Fibroblast of skin of left quadriceps (primary cell): ENCODE measurements around the gene NKD1.

Experiments
- DNase-seq, 2 experiments: peaks; one replicate each; pipeline ENCODE4 v3.0.0-alpha.2; 2013; ENCODE audit warnings: low read depth in 2 of 2

Gene NKD1

DNA sequence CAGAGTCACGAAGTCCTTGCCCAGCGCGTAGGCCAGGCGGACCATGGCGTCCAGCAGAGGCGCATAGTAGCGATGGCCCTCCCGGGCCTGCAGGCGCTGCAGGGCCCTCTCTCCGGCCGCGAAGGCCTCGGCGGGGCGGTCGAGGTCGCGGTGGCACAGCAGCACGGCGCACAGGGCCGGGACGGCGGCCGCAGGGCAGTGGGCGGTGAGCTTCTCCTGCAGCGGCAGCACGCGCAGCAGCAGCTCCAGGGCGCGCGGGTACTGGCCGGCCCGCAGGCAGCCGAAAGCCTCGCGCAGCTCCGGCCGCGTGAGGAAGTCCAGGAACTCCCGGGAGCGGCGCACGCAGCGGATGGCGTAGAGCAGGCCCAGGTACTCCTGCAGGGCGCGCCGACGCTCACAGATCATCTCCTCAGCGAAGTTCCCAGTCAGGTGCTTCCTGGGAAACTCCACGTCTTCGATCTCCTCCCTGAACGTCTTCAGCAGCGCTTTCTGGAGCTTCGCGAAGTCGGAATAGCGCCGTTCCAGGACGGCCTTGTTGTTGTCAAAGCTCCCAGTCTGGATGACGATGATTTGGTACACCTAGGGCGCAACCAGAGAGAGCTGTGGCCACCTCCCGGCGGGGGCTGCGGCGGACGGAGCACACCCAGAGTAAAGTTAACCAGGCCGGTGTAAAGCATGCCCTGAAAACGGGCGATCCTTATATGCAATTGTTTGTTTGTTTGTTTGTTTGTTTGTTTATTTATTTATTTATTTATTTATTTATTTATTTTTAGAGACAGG, 125.5 kb downstream of the NKD1 start:
- DNase-seq: no peak

DNA sequence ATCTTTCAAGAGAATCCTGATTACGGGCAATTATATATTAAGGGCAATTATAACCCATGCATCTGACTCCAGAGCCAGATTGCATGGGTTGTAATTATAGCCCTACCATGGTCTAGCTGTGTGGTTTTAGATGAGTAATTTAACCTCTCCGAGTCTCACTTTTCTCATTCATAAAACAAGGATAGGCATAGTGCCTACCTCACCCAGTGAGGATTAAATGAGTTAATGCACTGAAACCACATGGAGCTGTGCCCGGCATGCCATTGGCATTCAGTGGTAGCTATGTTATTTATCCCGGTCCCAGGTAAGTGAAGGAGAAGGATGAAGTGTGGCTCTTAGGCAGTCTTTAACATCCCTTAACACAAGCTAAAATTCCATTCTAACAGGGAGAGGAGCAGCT, 126.6 kb downstream of the NKD1 start:
- no peak for DNase-seq

DNA sequence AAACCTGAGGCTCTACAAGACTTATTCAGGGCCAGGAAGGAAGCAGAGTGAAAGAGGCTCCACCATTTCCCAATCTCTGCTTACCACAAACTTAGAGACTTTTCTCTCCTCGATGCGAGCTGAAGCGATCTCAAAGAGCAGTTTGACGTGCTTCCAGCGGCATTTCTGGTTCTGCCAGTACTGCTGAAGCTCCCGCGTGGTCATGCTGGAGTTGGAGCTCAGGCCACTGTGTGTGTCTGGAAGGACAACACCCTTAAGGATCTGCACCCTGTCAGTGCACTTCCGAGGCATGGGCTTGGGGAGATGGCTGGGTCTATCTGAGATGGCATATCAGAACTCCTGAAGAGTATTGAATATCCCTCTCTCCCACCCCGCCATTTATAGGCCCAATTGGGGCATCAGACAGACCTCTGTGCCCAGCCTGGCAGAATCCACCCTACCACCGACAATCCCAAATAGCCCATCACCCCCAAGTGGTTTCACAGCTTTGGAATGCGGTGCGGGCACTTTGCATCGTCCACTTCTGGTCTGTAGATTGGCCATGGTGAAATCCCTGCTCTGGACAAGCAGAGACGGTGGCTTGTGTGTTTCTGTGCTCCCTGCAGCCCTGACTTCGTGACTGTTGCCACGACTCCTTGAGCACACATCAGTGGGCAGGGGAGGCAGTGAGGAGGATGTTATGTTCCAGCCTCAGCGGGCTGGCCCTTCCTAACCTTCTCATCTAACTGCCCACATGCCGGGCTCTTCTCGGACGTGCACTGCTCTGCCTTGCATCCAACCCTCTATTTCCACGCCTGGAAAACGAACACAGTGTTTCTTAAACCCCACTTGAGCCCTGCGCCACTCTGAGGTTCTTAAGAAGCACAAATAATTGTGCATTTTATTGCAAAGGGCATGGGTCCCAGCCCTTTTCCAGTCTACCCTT, 127.8 kb downstream of the NKD1 start:
- no peak for DNase-seq

DNA sequence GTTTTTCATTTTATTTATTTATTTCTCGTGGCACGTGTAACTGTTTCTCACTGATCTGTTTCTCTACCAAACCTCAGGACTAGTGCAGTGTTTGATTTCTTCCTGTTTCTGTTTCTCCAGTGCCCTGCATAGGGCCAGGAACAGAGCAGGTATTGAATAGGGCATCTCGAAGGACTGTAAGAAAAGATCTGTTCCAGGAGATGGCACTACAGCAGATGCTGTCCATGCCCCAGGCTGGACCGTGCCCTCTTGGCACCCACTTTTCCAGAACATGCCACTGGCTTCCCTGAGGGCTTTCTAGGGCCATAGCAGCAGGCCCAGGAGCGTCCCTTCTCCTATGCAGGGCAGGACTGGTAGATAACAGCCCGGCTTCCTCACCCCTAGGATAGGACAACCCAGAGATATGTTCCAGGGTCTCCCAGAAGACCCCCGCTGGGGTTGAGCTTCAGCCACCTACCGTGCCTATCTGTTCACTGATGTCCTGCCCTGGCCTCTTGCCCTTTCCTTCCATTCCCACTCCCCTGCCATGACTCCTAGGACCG, 128.6 kb downstream of the NKD1 start:
- DNase-seq: no peak

DNA sequence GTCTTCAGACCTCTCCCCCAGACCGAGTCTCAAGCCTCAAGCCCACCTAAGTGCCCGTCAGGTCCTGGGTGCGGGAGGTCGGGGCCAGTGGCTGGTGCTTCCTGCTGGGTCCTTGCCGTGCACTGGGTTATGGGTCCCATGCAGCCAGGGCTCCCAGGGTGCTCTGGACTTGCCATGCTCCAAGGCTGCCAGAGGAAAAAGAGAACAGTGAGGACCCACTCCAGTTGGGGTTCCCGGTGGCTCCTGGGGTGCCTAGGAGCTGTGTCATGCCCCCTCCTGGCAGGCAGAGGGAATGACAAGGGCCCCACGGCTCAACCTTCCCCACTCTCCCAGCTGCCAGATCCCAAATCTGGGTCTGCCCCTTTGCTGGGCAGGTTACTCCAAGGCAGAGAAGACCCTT, 129.2 kb downstream of the NKD1 start:
- DNase-seq: no peak

DNA sequence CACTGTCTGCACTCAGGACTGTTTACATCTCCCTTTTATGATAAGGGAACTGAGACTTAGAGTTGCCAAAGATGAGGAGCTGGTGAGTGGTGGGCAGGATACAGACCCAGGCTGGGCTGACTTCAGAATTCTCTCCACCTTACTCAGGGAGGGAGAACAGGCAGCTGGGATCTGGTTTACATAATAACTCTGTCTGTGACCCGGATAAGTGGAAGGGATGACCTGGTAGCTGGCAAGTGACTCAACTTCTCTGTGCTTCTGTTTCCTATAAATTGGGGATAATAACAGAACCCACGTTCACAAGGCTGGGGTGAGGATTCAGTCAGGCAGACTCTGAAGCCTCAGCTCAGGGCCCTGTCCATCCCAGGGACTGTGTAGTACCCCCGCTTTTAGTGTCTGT, 130.3 kb downstream of the NKD1 start:
- DNase-seq: no peak

DNA sequence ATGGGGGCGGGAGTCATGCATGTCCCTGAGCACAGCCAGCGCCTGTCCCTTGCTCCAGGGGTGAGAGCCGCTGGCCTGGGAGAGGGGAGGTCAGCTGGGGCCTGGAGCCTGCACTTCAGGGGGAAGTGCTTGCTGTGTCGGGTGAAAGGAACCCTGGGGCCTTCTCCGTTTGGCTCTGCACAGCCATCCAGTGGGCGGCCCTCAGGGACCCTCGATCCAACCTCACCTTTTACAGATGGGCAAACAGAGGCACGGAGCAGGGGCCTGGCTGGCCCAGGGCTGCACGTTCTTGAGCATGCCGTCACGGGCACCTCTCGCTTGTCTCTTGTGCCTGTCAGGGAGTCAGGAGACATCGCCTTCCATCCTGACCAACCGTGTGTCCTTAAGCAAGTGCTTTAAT, 131.1 kb downstream of the NKD1 start:
- no peak for DNase-seq

DNA sequence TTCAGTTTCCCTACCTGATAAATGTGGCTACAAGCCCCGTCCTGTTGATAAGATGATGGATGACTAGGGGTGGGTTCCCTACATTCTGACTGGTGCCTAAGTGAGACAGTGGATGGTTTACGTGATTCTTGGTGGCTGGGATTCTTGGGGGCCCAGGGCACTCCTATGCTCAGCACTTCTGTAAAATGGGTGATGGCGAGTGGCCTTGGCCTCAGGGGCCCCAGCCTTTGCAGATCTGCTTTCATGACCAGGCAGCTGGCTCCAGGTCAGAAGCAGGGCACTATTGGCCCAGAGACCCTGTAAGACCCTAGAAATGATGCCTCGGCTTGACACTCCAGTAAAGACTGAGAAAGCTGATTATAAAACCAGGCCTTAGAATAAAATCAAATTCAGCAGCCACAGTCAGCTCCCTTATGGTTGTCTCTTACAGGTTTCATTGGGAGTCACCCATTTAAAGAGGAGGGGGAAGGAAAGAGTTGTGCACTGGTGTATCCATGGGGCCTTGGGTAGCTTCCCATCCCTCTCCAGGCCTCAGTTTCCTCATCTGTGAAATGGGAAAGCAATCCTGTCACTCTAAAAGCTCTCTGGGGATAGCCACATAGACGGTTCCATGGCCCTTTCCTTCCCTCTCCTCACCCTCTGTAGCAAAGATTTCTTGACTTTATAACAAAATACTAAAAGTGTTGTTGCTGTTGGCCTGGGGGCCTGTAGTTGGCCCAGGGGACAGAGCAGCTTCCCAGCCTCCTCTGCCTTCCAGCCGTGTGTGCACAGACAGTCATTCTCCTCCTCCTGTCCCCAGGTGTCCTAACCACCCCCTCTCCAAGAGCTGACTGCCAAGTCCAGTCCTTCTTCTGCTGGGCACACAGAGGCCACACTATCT, 131.7 kb downstream of the NKD1 start:
- no peak for DNase-seq

DNA sequence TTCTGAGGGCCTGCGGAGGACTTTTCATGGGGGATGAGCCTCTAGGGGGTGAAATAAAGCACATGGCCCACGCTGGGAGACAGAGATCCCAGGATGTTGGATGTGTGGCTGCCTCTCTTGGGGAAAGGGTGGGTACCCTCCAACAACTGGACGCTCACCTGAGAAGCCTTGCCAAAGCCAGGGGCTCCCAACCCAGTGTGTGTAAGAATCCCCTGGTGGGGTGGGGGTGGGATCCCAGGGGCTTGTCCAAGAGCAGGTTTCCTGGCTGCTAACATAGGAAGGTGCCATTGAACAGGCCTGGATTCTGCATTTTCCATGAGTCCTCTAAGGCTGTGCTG, 132.3 kb downstream of the NKD1 start:
- DNase-seq: no peak

DNA sequence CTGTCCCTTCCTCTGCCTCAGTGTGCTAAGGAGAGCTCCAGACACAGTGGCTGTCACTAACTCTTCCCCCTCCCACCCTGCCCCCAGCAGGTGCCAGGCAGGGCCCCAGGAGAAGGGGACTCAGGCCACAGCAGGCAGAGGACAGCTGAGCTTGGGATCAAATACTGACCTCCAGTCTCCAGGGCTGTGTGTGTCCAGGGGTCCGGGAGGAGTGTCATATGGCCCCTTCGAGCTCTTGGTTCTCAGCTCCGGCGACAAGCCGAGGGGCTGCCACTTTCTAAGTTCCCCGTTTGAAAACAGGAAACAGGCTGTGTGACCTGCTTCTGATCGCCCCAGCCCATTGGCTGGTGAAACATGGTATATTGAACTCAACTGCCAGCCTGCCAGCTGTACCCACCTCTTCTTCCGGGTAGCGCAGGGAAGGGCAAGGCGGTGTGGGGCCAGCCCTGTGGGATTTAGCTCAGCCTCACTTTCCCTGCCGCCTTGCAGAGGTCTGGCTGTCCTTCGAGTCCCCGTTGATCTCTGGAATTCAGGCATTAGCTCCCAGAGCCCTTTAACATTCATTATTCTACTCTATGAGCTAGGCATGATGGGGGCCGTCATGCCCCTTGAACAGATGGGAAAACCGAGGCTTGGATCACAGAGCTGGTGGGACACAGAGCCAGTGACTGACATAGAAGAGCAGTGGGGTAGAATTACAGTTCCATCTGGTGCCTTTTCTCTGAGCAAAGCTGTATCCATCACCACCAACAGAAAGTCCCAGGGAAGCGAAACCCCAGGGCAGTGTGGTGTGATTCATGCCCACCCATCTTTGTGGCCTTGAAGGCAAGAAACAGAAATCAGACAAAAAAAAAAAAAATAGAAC, 133.1 kb downstream of the NKD1 start, which contains the start of gene SNX20:
Gene SNX20 (minus strand): TSS at position 292 of the 865 bp plus-strand sequence. CDS start 3,786 bp downstream, outside the sequence.
- DNase-seq: no peak

DNA sequence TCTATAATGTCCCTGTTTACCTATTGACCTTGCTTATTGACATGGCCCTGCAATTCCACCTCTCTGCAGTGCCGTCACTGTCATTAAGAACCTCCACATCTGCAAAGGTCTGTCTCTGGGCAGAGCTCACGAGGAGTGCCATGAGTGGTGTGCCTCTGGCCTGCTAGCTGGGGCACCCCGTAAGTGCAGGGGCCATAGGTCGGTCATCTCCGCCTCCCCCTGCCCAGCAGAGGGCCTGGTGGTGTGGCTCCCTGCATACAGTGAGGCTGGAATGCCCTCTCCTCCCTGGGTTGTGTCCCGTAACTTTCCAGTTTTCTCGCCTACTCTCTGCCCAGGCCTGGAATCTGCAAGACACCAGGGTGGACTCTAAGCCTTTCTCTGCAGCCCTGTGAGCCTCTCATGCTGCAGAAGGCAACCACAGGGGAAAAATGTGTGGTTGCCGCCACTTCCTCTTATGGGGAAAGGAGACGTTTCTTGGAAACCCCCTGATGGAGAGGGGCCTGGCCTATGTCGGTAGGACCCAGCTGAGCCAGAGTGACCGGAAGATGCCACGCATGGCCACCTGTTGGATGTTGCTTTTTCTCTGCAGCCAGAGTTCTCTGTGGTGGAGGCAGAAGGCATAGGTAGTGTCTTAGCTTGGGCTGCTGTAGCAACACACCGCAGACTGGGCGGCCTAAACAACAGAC, 135.6 kb downstream of the NKD1 start:
- no peak for DNase-seq

DNA sequence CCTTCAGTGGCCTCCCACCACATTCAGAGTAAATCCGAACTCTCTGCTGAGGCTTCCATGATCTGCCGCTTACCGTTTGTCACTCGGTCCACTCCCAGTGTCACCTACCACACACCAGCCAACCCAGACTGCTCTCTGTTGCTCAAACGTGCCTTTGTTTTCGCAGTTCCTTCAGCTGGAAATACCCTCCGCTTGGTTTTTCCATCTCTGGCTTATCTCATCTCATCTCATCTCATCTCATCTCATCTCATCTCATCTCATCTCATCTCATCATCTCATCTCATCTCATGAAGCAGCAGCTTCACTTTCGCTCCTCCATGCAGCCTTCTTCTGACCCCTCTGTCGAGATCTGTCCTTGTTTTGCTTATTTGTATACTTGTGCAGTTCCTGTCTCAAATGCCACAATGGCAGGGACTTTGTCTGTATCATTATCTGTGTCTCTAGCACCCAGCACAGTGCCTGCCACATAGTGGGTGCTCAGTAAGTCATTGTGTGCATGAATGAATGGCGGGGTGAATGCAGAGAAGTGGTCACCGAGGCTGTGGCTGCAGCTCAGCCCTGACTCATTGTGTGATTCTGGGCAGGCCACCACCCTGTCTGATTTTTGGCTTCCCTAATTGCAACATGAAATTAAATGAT, 136.7 kb downstream of the NKD1 start:
- DNase-seq: no peak

DNA sequence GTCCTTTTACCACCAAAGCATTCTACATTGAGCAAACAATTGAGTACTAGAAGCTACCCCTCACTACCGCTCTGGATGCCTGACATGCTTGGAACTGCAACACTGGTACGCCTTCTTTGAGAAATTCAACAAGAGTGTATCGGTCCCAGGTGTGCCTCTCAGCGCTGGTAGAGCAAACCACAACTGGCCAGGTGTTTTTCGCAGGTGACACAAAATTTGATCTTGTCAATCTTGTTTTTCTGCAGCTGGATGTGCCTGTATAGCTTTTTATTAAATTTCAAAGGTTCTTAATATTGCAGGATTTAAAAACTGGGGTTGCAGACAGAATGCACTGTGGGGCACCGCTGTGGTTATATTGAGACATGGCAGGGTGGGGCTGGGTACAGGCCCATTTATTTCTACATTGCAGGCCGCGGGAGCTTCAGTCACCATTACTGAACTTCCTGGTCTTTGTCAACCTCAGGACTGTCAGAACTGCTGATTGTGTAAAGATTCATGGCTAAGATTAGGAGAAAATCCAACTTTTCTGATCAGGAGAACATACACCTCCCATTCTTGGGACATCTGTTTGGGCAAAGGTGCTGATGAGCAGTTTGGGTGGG, 137.4 kb downstream of the NKD1 start:
- no peak for DNase-seq

DNA sequence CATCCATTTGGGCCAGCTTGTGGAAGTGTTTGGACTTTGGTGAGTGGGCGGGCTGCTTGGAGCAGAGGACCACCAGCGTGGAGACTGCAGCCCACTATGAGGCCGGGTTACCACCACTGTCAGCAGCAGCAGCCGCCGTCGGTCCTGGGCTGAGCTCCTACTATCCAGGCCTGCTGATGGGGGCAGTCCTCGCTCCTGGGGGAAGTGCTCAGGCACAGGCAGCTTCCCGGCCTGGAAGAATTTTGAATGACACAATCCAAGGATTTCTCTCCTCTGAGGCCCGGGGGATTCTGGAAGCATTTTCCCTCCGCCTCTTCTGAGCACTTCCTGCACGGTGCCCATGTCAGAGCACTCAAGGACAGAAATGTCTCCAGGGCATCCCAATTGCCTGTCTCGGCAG, 139.9 kb downstream of the NKD1 start:
- no peak for DNase-seq

DNA sequence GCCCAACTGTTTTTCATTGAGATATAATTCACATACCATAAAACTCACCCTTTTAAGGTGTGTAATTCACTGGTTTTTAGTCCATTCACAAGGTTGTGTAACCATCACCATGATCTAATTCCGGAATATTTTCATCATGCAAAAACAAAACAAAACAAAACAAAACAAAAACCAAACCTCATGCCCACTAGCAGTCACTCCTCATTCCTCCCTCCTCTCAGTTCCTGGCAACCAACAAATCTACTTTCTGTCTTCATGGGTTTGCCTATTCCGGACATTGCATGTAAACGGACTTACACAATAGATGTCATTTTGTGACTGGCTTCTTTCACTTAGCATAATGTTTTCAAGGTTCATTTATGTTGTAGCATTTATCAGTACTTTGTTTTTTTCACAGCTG, 140.7 kb downstream of the NKD1 start:
- DNase-seq: no peak

DNA sequence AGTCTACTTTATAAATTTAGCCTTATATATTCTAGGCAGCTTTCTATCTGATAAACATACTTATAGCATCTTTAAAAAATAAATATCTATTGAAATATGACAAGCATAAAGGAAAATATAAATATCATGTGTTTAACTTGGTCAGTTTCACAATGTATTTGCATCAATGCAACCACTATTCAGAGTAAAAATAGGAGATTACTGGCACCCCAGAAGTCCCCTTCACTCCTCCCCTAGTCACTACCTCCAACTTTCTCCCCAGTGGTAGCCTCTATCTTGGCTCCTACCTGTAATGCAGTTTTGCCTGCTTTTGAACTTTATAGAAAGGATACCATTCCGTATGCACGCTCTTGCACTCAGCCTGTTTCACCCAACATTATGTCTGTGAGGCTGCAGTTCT, 142.0 kb downstream of the NKD1 start:
- no peak for DNase-seq

DNA sequence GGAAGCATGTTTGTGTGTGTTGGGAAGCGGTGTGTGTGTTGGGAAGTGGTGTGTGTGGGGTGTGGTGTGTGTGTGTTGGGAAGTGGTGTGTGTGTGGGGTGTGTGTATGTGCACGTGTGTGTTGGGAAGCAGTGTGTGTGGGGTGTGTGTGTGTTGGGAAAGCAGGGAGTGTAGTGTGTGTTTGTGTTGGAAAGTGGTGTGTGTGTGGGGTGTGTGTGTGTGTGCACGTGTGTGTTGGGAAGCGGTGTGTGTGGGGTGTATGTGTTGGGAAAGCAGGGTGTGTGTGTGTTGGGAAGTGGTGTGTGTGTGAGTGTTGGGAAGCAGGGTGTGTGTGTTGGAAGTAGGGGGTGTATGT, 144.4 kb downstream of the NKD1 start:
- no peak for DNase-seq

DNA sequence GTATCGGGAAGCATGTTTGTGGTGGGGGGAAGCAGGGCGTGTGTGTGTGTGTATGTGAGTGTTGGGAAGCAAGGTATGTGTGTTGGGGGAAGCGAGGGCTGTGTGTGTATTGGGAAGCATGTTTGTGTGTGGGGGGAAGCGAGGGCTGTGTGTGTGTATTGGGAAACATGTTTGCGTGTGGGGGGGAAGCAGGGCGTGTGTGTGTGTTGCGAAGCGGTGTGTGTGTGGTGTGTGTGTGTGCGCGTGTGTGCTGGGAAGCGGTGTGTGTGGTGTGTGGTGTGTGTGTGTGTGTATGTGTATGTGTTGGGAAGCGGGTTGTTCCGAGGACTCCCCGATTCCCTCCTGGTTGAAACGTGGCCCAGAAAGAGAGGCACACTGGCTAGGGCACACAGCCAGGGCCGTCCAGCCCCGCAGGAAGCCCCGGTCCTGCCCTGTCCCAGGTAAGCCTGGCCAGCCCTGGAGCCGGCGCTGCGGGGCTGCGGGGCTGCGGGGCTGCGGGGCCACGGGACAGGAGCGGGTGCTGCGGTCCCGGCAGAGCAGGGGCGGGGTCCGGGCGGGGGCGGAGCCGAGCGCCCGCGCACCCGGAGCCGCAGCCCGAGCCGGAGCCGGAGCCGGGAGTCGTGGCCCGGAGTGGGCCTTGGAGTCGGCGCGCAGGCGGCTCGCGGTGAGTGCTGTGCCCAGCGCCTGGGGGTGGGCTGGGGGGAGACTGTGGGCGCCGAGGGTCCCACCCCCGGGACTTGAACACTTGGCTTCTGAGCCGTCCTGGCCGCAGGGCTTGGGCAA, 145.0 kb downstream of the NKD1 start, which contains the start of gene NOD2:
Gene NOD2 (plus strand): TSS at position 608 of the 783 bp plus-strand sequence. CDS start 5,890 bp downstream, outside the sequence.
- no peak for DNase-seq
